SJCRH30 (cell line): Measurements from ENCODE around the gene KRTAP10-3. TPM values are rescaled to one million over a fixed set of nuclear protein-coding genes. Genes with fewer than 3 reads are reported as not detected.
"Not testable (repeated sequence)": the region's sequence is repeated elsewhere in the genome, so short reads cannot be mapped to it uniquely, and the experiment has no call there.

Experiments
- DNase-seq, 2 experiments: peaks; one replicate each; pipeline ENCODE4 v3.0.0-alpha.2; 2015 to 2020
- H3K27ac ChIP-seq: fragments of 250-450 bp; sonication (Bioruptor Pico); 2 replicates; pipeline ENCODE4 v1.5.1; 2020; ENCODE audit warnings: mild to moderate bottlenecking, moderate library complexity
- H3K27me3 ChIP-seq: fragments of 250-450 bp; sonication (Bioruptor Pico); 2 replicates; pipeline ENCODE4 v1.5.1; 2020; ENCODE audit warnings: mild to moderate bottlenecking, moderate library complexity
- H3K36me3 ChIP-seq: fragments of 250-450 bp; sonication (Bioruptor Pico); 2 replicates; pipeline ENCODE4 v1.5.1; 2020; ENCODE audit warnings: mild to moderate bottlenecking, moderate library complexity
- H3K4me1 ChIP-seq: fragments of 250-450 bp; sonication (Bioruptor Pico); 2 replicates; pipeline ENCODE4 v1.5.1; 2020; ENCODE audit warnings: mild to moderate bottlenecking, moderate library complexity
- H3K4me3 ChIP-seq: fragments of 250-450 bp; sonication (Bioruptor Pico); 2 replicates; pipeline ENCODE4 v1.5.1; 2020; ENCODE audit warnings: mild to moderate bottlenecking, moderate library complexity
- H3K9me3 ChIP-seq: fragments of 250-450 bp; sonication (Bioruptor Pico); replicated peaks from 2 replicates; pipeline ENCODE4 v1.5.1; 2020; ENCODE audit warnings: mild to moderate bottlenecking, moderate library complexity
- total RNA-seq: library from RNA; depleted of rRNA; stranded (reverse); fragments of >200 nt; shearing (Covaris generic); gene quantifications from 2 replicates; pipeline ENCODE4 v1.2.3, GENCODE V29; 2014

KRTAP10-3 gene
- total RNA-seq, 1 experiment from 2014 or later: not detected

DNA sequence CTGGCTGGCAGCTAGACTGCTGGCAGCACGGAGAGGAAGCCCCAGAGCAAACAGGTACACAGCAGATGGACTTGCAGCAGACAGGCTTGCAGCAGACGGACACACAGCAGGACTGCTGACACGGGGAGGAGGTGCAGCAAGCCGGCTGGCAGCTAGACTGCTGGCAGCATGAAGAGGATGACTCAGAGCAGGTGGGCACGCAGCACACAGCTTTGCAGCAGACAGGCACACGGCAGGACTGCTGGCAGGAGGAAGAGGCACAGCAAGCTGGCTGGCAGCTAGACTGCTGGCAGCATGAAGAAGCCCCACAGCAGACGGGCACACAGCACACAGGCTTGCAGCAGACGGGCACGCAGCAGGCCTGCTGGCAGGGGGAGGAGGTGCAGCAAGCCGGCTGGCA, 7.8 kb downstream of the KRTAP10-3 start:
- Histone ChIP-seq H3K27me3 (no peaks in the 10 kb centered on the region), H3K4me3 (no peak overlapping the region), H3K36me3 (no peaks in the 10 kb centered on the region), H3K9me3 (peaks cover 3% of the 10 kb centered on the region; the same call in 1 of the 2 replicates), H3K4me1 (no peaks in the 10 kb centered on the region), H3K27ac (no peak overlapping the region)
- DNase-seq: no peak

GRCh38 chr21:44550285-44550684, 8.3 kb downstream of the KRTAP10-3 start:
- not testable (repeated sequence) for H3K4me3 ChIP-seq

GRCh38 chr21:44549525-44550211, 8.9 kb downstream of the KRTAP10-3 start:
- H3K36me3 ChIP-seq: no peaks in the 10 kb centered on the region
- no peaks in the 10 kb centered on the region for H3K4me1 ChIP-seq
- H3K27ac ChIP-seq: no peak overlapping the region
- H3K9me3 ChIP-seq: peaks cover 3% of the 10 kb centered on the region; the same call in 1 of the 2 replicates
- no peak overlapping the region for H3K4me3 ChIP-seq
- DNase-seq: no peak
- no peaks in the 10 kb centered on the region for H3K27me3 ChIP-seq

More at GRCh38 chr21:44550285-44550684, 8.3 kb downstream of the KRTAP10-3 start:
- not testable (repeated sequence) for H3K27me3 ChIP-seq, DNase-seq, H3K4me1 ChIP-seq, H3K9me3 ChIP-seq, H3K27ac ChIP-seq, H3K36me3 ChIP-seq

DNA sequence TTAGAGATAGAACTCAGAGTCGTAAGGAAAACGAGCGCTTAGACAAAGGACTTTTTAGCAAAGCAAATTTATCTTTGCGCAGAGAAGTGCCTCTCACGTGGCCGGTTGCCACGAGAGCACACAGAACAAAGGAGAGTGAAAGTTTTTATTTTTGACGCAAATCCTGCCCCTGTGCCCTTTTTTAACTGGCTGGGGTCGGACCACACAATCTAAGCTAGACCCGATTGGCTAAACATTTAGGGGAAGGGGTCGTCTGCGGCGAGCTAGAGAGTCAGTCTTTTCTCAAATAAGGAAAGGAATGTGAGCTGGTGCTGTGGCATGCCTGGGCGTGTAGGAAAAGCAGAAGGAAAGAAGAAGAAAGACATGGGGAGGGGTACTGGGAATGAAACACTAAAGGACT, 9.7 kb downstream of the KRTAP10-3 start:
- H3K4me1 ChIP-seq: no peaks in the 10 kb centered on the region
- H3K36me3 ChIP-seq: no peaks in the 10 kb centered on the region; the same call in 1 of the 2 replicates
- DNase-seq: no peak
- no peak overlapping the region for H3K4me3 ChIP-seq
- no peak overlapping the region for H3K27ac ChIP-seq
- H3K9me3 ChIP-seq: peaks cover 3% of the 10 kb centered on the region; the same call in 1 of the 2 replicates
- no peaks in the 10 kb centered on the region for H3K27me3 ChIP-seq

DNA sequence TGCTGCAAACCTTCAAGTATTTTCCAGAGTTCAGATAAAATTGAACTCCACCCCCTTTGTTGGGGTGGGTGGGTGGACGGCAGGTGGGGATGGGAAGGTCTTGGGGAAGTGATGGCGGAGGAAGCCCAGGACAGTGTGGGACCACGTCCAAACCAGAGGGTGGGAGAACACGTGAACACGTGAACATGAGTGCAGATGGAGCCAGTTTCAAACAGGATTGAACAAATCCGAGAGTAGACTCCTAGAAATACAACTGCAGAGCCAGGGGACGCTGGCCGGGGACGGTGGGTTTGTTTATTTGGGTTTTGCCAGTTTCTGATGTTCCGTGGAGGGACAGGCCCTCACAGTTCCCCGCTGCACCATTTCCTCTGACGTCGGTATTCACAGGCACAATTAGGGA, 10.2 kb downstream of the KRTAP10-3 start:
- peaks cover 3% of the 10 kb centered on the region; the same call in 1 of the 2 replicates for H3K9me3 ChIP-seq
- H3K4me1 ChIP-seq: no peaks in the 10 kb centered on the region
- no peak overlapping the region for H3K27ac ChIP-seq
- H3K4me3 ChIP-seq: no peak overlapping the region
- no peaks in the 10 kb centered on the region; the same call in 1 of the 2 replicates for H3K36me3 ChIP-seq
- H3K27me3 ChIP-seq: no peaks in the 10 kb centered on the region
- DNase-seq: no peak

GRCh38 chr21:44547656-44548331, 10.8 kb downstream of the KRTAP10-3 start:
- no peaks in the 10 kb centered on the region; the same call in 1 of the 2 replicates for H3K36me3 ChIP-seq
- no peak overlapping the region for H3K27ac ChIP-seq
- no peak overlapping the region for H3K4me3 ChIP-seq
- no peaks in the 10 kb centered on the region for H3K27me3 ChIP-seq
- H3K4me1 ChIP-seq: no peaks in the 10 kb centered on the region
- no peak for DNase-seq
- peaks cover 9% of the 10 kb centered on the region for H3K9me3 ChIP-seq

- H3K27ac ChIP-seq: no peak overlapping the region
- no peak for DNase-seq
- H3K27me3 ChIP-seq: no peaks in the 10 kb centered on the region
- H3K36me3 ChIP-seq: no peaks in the 10 kb centered on the region; the same call in 1 of the 2 replicates
- H3K4me1 ChIP-seq: no peaks in the 10 kb centered on the region
- no peak overlapping the region for H3K4me3 ChIP-seq
- peaks cover 10% of the 10 kb centered on the region for H3K9me3 ChIP-seq
Measured at GRCh38 chr21:44544566-44544965, 14.0 kb downstream of the KRTAP10-3 start.

DNA sequence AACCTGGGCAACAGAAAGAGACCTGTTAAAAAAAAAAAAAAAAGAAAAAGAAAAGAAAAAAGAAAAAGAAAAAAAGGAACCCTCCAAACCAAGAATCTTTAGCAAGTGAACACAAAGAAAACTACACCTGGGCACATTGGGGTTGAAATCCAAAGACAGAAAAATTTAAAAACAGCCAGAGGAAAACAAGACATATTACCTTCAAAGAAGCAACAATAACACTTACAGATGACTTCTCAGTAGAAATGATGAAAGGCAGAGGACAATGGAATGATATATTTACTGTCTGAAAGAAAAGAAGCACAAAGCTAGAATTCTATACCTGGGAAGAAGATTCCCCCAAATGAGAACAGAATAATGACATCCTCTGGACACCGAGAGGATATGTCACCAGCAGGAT, 15.9 kb downstream of the KRTAP10-3 start:
- no peaks in the 10 kb centered on the region for H3K27me3 ChIP-seq
- no peak overlapping the region for H3K4me3 ChIP-seq
- H3K4me1 ChIP-seq: no peaks in the 10 kb centered on the region
- H3K36me3 ChIP-seq: no peaks in the 10 kb centered on the region; the same call in 1 of the 2 replicates
- peaks cover 10% of the 10 kb centered on the region for H3K9me3 ChIP-seq
- DNase-seq: no peak
- H3K27ac ChIP-seq: no peak overlapping the region

DNA sequence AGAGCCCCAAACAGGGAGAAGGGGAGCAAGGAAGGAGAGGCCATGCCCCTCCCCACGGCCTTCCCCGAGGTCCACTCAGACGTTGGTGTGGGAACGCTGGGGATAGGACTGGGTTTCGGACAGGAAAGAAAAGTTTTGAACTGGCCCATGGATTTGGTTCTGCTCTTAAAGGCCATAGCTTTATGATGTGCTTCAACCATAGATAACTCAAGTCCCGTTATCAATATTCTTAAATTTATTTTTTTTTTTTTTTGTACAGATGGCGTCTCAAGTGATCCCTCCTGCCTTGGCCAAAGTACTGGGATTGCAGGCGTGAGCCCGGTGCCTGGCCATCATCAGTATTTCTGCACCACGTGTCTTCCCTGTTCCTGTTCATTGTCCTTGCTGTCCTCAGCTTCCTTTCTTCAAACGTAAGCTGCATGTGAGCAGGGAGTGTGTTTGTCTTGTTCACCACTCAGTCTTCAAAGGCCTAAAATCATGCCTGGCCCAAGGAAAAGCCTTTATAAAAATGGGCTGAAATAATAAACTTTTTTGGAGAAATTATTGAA, 17.8 kb downstream of the KRTAP10-3 start:
- peaks cover 7% of the 10 kb centered on the region; the same call in 1 of the 2 replicates for H3K9me3 ChIP-seq
- no peaks in the 10 kb centered on the region for H3K27me3 ChIP-seq
- no peaks in the 10 kb centered on the region; the same call in 1 of the 2 replicates for H3K36me3 ChIP-seq
- H3K4me3 ChIP-seq: no peak overlapping the region
- H3K27ac ChIP-seq: no peak overlapping the region
- no peaks in the 10 kb centered on the region for H3K4me1 ChIP-seq
- no peak for DNase-seq

GRCh38 chr21:44539991-44540666, 18.5 kb downstream of the KRTAP10-3 start, which contains the start of gene KRTAP10-1:
TSS of gene KRTAP10-1 (minus strand) at chr21:44540195. CDS start at chr21:44540150, 45 bp downstream.
- Histone ChIP-seq H3K36me3 (no peaks in the 10 kb centered on the region; the same call in 1 of the 2 replicates), H3K27me3 (no peaks in the 10 kb centered on the region), H3K4me1 (no peaks in the 10 kb centered on the region), H3K9me3 (peaks cover 7% of the 10 kb centered on the region; the same call in 1 of the 2 replicates), H3K4me3 (no peak within 1 kb of the TSS), H3K27ac (no peak within 1 kb of the TSS)
- no peak for DNase-seq

- H3K36me3 ChIP-seq: no peaks in the 10 kb centered on the region; the same call in 1 of the 2 replicates
- H3K27me3 ChIP-seq: no peaks in the 10 kb centered on the region
- no peak for DNase-seq
- H3K9me3 ChIP-seq: peaks cover 7% of the 10 kb centered on the region; the same call in 1 of the 2 replicates
- no peak overlapping the region for H3K4me3 ChIP-seq
- H3K4me1 ChIP-seq: no peaks in the 10 kb centered on the region
- no peak overlapping the region for H3K27ac ChIP-seq
Measured at GRCh38 chr21:44539046-44539445, 19.5 kb downstream of the KRTAP10-3 start.

DNA sequence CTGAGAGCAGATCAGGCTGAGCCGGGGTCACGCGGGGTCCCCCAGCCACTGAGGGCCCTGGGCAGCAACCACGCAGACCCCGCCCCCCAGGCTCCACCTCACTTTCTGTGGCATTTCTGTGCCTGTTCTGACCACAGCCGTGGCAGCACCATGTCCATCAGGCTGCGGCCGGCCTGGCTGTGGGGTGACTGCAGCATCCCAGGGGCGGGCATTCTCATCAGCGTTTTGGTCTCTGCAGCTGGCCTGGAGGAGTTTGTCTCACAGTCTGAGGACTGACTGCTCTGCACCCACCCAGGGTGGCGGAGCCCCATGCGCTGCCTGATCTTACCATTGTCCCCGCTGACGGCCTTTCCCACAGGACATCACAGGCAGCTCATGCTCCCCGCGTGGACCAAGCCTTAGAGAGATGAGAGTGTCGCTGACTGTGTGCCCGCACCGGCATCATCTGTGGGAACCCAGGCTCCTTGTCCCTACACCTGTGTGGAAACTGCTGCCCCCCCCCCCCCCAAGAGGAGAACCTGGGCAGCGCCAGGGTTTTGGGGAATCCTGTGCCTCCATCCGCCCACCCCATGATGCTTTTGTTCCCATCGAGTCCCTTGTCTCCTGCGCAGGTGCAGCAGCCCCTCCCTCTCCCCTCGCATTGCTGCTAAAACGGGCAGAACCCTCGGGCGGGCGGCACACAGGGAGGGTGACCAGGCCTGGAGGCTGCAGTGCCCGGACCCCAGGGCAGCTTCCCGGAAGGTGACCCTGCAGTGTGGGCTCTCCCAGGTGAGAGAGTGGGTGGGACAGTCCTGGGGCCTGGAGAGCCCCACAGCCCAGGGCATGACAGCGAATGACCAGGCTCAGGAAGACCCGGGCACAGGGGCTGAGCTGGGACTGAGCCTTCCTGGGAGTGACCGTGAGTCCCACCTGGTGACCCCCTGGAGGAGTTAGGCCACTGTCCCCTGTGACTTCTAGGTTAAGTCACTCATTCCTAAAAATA, 20.4 kb downstream of the KRTAP10-3 start:
- Histone ChIP-seq H3K9me3 (peaks cover 5% of the 10 kb centered on the region; the same call in 1 of the 2 replicates), H3K36me3 (no peaks in the 10 kb centered on the region), H3K27me3 (no peaks in the 10 kb centered on the region), H3K27ac (no peak overlapping the region), H3K4me1 (no peaks in the 10 kb centered on the region), H3K4me3 (no peak overlapping the region)
- no peak for DNase-seq

DNA sequence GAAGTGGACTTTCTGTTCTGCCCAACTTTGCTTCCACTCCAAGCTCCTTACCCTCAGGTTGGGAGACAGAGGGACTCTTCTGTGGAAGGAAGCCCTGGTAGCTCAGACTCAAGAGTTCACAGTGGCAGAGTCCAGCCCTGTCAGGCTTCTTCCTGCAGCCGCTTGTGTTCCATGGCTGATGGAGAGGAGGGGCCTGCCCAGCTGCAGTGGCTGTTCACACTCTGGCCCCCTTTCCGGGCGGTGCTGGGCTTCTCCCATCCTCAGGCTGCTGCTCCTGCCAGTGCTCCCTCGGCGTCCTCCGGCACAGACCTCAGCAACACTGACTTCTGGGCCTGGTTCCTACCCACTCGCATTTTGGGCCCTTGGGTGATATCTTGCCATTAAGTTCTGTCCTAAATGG, 22.6 kb downstream of the KRTAP10-3 start:
- H3K27ac ChIP-seq: no peak overlapping the region
- no peak overlapping the region for H3K4me3 ChIP-seq
- H3K27me3 ChIP-seq: no peaks in the 10 kb centered on the region
- no peaks in the 10 kb centered on the region for H3K4me1 ChIP-seq
- H3K36me3 ChIP-seq: no peaks in the 10 kb centered on the region
- DNase-seq: no peak
- no peaks in the 10 kb centered on the region for H3K9me3 ChIP-seq

- no peak overlapping the region for H3K27ac ChIP-seq
- H3K9me3 ChIP-seq: no peaks in the 10 kb centered on the region
- no peak overlapping the region for H3K4me3 ChIP-seq
- H3K36me3 ChIP-seq: no peaks in the 10 kb centered on the region
- no peak for DNase-seq
- no peaks in the 10 kb centered on the region for H3K27me3 ChIP-seq
- no peaks in the 10 kb centered on the region for H3K4me1 ChIP-seq
Measured at GRCh38 chr21:44534688-44535087, 23.9 kb downstream of the KRTAP10-3 start.
